CD14-positive monocyte (primary cell): ENCODE data around the gene VMAC. TPM values are rescaled to one million over a fixed set of nuclear protein-coding genes. Genes with fewer than 3 reads are reported as not detected.

Experiments
- DNase-seq, 3 donors: peaks; one replicate each; pipeline ENCODE4 v3.0.0-alpha.2; 2011 to 2022
- H2AFZ ChIP-seq: 2 replicates; pipeline ENCODE4 v1.6.0; 2012; ENCODE audit warnings: mild to moderate bottlenecking, low read depth, low read length, inconsistent platforms; ENCODE audit not compliant: insufficient read depth, poor library complexity, severe bottlenecking
- H3K27ac ChIP-seq, 2 donors: 1 replicate in 1 of 2; 2 replicates in 1 of 2; pipeline ENCODE4 v1.5.1; 2012 to 2013; ENCODE audit warnings: low read length in 2 of 2, control low read depth in 1 of 2, inconsistent platforms in 1 of 2, low read depth in 1 of 2, mild to moderate bottlenecking in 1 of 2
- H3K27me3 ChIP-seq, 2 donors: one replicate each; pipeline versions ENCODE4 v1.6.0 to v1.6.1; 2011 to 2013; ENCODE audit warnings: low read length in 2 of 2; ENCODE audit not compliant: control insufficient read depth in 2 of 2, insufficient read depth in 2 of 2
- H3K36me3 ChIP-seq, 2 donors: replicated peaks in 1 of 2; 1 replicate in 1 of 2; 2 replicates in 1 of 2; pipeline versions ENCODE4 v1.5.1 to v1.6.1; 2012 to 2013; ENCODE audit warnings: low read length in 2 of 2, control low read depth in 1 of 2, inconsistent platforms in 1 of 2, mild to moderate bottlenecking in 1 of 2; ENCODE audit not compliant: insufficient read depth in 2 of 2, control insufficient read depth in 1 of 2
- H3K4me1 ChIP-seq, 2 donors: 1 replicate in 1 of 2; 2 replicates in 1 of 2; pipeline versions ENCODE4 v1.5.1 to v1.6.1; 2012 to 2013; ENCODE audit warnings: low read length in 2 of 2, control low read depth in 1 of 2, inconsistent platforms in 1 of 2, mild to moderate bottlenecking in 1 of 2, moderate library complexity in 1 of 2; ENCODE audit not compliant: insufficient read depth in 2 of 2, control insufficient read depth in 1 of 2
- H3K4me2 ChIP-seq: replicated peaks from 2 replicates; pipeline ENCODE3; 2012; ENCODE audit warnings: low read length, moderate library complexity, mild to moderate bottlenecking; ENCODE audit not compliant: poor library complexity, severe bottlenecking; ENCODE audit errors: extremely low read depth
- H3K4me3 ChIP-seq, 3 experiments: fragments of 200-600 bp in 1 of 3; sonication (generic) in 1 of 3; replicated peaks in 1 of 3; 1 replicate in 2 of 3; 2 replicates in 1 of 3; pipeline ENCODE4 v1.5.1; 2011 to 2013; ENCODE audit warnings: low read length in 3 of 3, mild to moderate bottlenecking in 3 of 3, control low read depth in 2 of 3, low read depth in 2 of 3, inconsistent platforms in 1 of 3, moderate library complexity in 1 of 3
- H3K79me2 ChIP-seq: 2 replicates; pipeline ENCODE4 v1.6.0; 2012; ENCODE audit warnings: mild to moderate bottlenecking, control low read depth, inconsistent platforms, low read length, moderate library complexity; ENCODE audit not compliant: insufficient read depth
- H3K9ac ChIP-seq: 2 replicates; pipeline ENCODE4 v1.6.0; 2017; ENCODE audit warnings: low read length, mild to moderate bottlenecking; ENCODE audit not compliant: insufficient read depth, poor library complexity, severe bottlenecking
- H3K9me3 ChIP-seq, 2 donors: replicated peaks in 1 of 2; 1 replicate in 1 of 2; 2 replicates in 1 of 2; pipeline versions ENCODE4 v1.5.1 to v1.6.1; 2012 to 2013; ENCODE audit warnings: low read length in 2 of 2, control low read depth in 1 of 2; ENCODE audit not compliant: control insufficient read depth in 1 of 2, insufficient read depth in 1 of 2
- H4K20me1 ChIP-seq: 2 replicates; pipeline ENCODE4 v1.6.0; 2012; ENCODE audit warnings: mild to moderate bottlenecking, low read length, control low read depth, moderate library complexity; ENCODE audit not compliant: insufficient read depth
- H3K27ac Mint-ChIP-seq, 7 donors: one replicate each; pipeline ENCODE4 v1.8.0; 2020; ENCODE audit warnings: mild to moderate bottlenecking in 7 of 7, mixed read lengths in 7 of 7, moderate library complexity in 6 of 7, inconsistent platforms in 2 of 7
- H3K27me3 Mint-ChIP-seq, 3 donors: one replicate each; pipeline ENCODE4 v1.8.0; 2021 to 2022; ENCODE audit warnings: low read depth in 3 of 3, mild to moderate bottlenecking in 3 of 3, mixed read lengths in 3 of 3, moderate library complexity in 3 of 3, inconsistent platforms in 1 of 3
- H3K36me3 Mint-ChIP-seq, 2 donors: one replicate each; pipeline ENCODE4 v1.8.0; 2020; ENCODE audit warnings: mixed read lengths in 2 of 2, inconsistent platforms in 1 of 2, mild to moderate bottlenecking in 1 of 2
- H3K4me1 Mint-ChIP-seq: one replicate; pipeline ENCODE4 v1.8.0; 2020; ENCODE audit warnings: mild to moderate bottlenecking, mixed read lengths
- H3K4me3 Mint-ChIP-seq, 2 donors: one replicate each; pipeline ENCODE4 v1.8.0; 2020; ENCODE audit warnings: mild to moderate bottlenecking in 2 of 2, mixed read lengths in 2 of 2, moderate library complexity in 1 of 2
- H3K9me3 Mint-ChIP-seq, 7 donors: one replicate each; pipeline ENCODE4 v1.8.0; 2020 to 2022; ENCODE audit warnings: mixed read lengths in 7 of 7, mild to moderate bottlenecking in 6 of 7, moderate library complexity in 6 of 7, inconsistent platforms in 2 of 7
- WGBS: methylation state at CpG from one replicate; pipeline ENCODE4 v1.1.5; 2013; ENCODE audit warnings: missing lambda C conversion rate; ENCODE audit not compliant: insufficient coverage; 5-methylcytosine and 5-hydroxymethylcytosine counted together
- intact Hi-C, 2 donors: fragments of 100-400 bp; cut with micrococcal nuclease; formaldehyde crosslinking; loops; one replicate each; pipeline versions ENCODE4 v1.15.0 to v1.15.1; 2023
- polyA plus RNA-seq, 3 donors: library from polyadenylated mRNA; depleted of rRNA in 1 of 3; unstranded in 2 of 3; stranded (reverse) in 1 of 3; fragments of 300-500 nt in 2 of 3; fragments of >200 nt in 1 of 3; fragmentation: Illumina TruSeq in 2 of 3; gene quantifications; 1 replicate in 2 of 3; 2 replicates in 1 of 3; pipeline ENCODE4 v1.2.3, GENCODE V29; 2012 to 2021
- TF ChIP-seq, protein P1 (sequence below): fragments of 200-600 bp; IDR thresholded peaks from one replicate; pipeline ENCODE4 v1.8.0; 2022; ENCODE audit warnings: antibody characterized with exemption, mild to moderate bottlenecking

The VMAC gene
- polyA plus RNA-seq, 3 donors, result 3.1 to 13.0 (median 4.3) TPM

DNA sequence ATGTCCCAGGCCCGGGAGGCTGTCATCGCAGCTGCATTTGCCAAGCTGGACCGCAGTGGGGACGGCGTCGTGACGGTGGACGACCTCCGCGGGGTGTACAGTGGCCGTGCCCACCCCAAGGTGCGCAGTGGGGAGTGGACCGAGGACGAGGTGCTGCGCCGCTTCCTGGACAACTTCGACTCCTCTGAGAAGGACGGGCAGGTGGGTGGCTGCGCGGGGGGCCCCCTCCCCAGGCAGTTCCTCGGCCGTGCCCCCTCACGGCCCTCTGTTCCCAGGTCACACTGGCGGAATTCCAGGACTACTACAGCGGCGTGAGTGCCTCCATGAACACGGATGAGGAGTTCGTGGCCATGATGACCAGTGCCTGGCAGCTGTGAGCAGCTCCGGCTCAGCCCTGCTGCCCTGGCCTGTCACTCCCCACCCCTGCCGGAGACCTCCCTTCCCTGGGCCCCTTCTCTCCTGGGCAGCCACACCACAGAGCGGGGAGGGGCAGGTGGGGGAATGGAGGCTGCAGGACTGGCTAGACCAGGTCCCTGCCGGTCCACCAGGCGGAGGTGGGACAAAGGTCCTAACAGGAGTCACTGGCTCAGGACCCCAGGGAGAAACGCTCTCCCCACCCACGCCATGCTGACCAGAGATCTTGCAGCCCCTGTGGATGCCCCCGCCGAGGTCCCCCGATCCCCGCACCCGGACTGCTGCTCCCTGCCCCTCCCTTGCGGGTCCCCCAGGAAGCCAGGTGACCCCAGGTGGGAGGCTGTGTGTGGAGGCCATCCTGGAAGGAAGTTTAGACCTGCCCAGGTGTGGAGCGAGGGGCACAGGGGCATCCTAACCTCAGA lies 10.5 kb downstream of the VMAC start:
- Histone ChIP-seq H3K27me3 (no peaks in the 10 kb centered on the region), H3K27ac (no peak overlapping the region), H2AFZ (no peak overlapping the region), H3K79me2 (no peaks in the 10 kb centered on the region), H3K9ac (no peak overlapping the region), H3K4me2 (no peak overlapping the region), H3K4me1 (no peaks in the 10 kb centered on the region), H3K36me3 (peaks cover 50 to 58% of the 10 kb centered on the region in 2 donors), H3K9me3 (no peaks in the 10 kb centered on the region), H3K4me3 (no peak overlapping the region), H4K20me1 (no peaks in the 10 kb centered on the region)
- 94% methylated on average over 32 of the region's 42 CpGs for WGBS
- TF ChIP-seq, protein P1, sequence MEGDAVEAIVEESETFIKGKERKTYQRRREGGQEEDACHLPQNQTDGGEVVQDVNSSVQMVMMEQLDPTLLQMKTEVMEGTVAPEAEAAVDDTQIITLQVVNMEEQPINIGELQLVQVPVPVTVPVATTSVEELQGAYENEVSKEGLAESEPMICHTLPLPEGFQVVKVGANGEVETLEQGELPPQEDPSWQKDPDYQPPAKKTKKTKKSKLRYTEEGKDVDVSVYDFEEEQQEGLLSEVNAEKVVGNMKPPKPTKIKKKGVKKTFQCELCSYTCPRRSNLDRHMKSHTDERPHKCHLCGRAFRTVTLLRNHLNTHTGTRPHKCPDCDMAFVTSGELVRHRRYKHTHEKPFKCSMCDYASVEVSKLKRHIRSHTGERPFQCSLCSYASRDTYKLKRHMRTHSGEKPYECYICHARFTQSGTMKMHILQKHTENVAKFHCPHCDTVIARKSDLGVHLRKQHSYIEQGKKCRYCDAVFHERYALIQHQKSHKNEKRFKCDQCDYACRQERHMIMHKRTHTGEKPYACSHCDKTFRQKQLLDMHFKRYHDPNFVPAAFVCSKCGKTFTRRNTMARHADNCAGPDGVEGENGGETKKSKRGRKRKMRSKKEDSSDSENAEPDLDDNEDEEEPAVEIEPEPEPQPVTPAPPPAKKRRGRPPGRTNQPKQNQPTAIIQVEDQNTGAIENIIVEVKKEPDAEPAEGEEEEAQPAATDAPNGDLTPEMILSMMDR, result no peak
- no peak overlapping the region for H3K4me3 Mint-ChIP-seq
- intact Hi-C loops, result no loop called here
- no peak for DNase-seq
- H3K27ac Mint-ChIP-seq, result no peak overlapping the region
- H3K36me3 Mint-ChIP-seq, result peaks cover 39 to 59% of the 10 kb centered on the region in 2 donors
- no peaks in the 10 kb centered on the region for H3K9me3 Mint-ChIP-seq
- peaks cover 0 to 2% (median 0%) of the 10 kb centered on the region in 3 donors for H3K27me3 Mint-ChIP-seq
- no peaks in the 10 kb centered on the region for H3K4me1 Mint-ChIP-seq

DNA sequence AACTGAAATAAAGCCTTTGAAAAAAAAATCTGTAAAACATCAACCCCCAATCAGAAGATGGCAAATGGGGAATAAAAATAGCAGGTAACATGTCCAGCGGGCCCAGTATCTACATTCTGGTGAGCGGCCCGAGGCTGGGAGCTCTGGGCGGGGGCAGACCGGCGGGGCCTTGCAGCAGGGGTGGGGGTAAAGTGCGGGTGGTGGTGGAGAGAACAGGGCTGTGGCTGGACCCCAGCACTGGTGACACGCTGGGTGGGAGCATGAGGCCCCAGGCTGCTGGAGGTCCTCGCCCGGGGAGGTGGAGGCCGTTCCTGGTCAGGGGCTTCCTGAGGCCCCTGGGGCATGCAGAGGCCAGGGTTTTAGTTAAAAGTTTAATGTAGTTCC lies 11.1 kb downstream of the VMAC start:
- H3K27ac Mint-ChIP-seq, result no peak overlapping the region
- Histone ChIP-seq H3K4me3 (no peak overlapping the region), H4K20me1 (no peaks in the 10 kb centered on the region), H3K36me3 (peaks cover 54 to 59% of the 10 kb centered on the region in 2 donors), H3K27ac (no peak overlapping the region), H3K9ac (no peak overlapping the region), H3K4me2 (no peak overlapping the region), H3K27me3 (no peaks in the 10 kb centered on the region), H3K9me3 (no peaks in the 10 kb centered on the region), H2AFZ (no peak overlapping the region), H3K4me1 (no peaks in the 10 kb centered on the region), H3K79me2 (no peaks in the 10 kb centered on the region)
- no peaks in the 10 kb centered on the region for H3K4me1 Mint-ChIP-seq
- H3K27me3 Mint-ChIP-seq, result peaks cover 0 to 2% (median 0%) of the 10 kb centered on the region in 3 donors
- no peaks in the 10 kb centered on the region for H3K9me3 Mint-ChIP-seq
- DNase-seq, result no peak
- H3K36me3 Mint-ChIP-seq, result peaks cover 39 to 59% of the 10 kb centered on the region in 2 donors
- TF ChIP-seq, protein P1, result no peak
- WGBS, result 98% methylated on average over 6 of the region's 11 CpGs
- no peak overlapping the region for H3K4me3 Mint-ChIP-seq
- intact Hi-C loops, result no loop called here
